Jurkat, Clone E6-1 (cell line): ENCODE data around the gene CUEDC1.
"Not testable (repeated sequence)": the region's sequence is repeated elsewhere in the genome, so short reads cannot be mapped to it uniquely, and the experiment has no call there.

ENCODE experiments used
- DNase-seq: peaks from one replicate; pipeline ENCODE4 v3.0.0-alpha.2; 2011; ENCODE audit warnings: low read depth, low spot score
- H3K4me3 ChIP-seq: 2 replicates; pipeline ENCODE4 v1.5.1; 2011; ENCODE audit warnings: mild to moderate bottlenecking, low read length, control low read depth, moderate library complexity

CUEDC1 gene

DNA sequence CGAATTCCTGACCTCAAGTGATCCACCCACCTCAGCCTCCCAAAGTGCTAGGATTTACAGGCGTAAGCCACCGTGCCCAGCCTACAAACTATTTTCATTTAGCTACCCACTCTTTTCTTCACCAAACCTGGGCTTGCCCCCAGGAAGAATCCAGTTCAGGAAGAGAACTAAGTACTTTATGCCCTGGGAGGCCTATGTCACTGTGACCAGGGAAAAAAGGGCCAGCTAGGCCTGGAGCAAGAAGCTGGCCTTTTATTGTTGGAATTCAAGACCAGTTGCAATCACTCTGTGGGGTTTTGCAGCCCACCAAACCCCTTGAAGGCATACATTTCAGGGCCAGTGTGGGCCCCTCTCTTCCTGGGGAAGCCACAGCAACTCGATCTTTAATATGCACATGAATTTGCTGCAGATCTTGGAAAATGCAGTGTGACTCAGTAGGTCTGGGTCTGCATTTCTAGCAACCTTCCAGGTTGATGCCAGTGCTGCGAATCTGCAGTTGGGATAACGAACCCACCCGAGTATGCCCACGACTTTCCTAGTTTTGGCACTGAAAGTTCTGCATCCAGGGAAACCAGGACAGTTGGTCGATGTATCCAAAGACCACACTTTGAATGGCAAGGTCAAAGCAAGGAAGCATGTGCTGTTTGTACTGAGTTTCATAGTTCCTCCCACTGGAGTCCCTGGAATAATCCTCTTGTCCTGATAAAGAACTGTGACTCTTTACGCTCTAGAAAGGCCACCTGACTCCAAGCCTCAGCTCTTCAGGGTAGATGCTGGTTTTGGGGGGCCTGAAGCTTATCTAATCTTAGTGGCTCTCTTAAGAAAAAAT is 98.2 kb downstream of the CUEDC1 start:
- H3K4me3 ChIP-seq: no peak overlapping the region
- no peak for DNase-seq

DNA sequence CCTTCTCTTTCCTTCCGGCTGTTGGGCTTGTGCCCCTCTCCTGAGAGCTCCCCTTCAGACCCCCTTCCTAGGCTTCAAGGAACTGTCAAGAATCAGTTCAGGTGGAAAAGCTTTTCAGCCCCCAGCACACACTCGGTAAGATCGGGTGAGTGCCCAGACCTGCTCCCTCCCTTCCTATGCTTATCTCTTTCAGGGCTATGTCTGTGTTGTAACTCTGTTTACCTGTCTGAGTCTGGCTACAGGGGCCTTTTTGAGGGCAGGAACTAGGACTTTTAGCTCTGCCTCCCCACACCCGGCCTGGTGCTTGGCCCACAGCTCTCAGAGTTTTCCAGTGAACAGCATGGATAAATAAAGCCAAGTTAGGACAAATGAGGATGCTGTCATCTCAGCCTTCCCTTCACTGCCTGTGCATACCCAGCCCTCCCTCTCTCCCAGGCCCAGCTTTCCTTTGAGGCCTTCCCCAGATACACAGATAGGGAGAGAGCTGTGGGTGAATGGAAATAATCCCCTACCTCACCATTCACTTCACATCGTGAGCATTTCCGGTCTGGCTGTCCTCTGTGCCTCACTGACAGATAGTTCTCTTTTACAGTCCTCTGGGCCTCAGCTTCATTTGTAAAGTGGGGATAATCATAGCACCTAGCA is 99.7 kb downstream of the CUEDC1 start:
- DNase-seq: no peak
- H3K4me3 ChIP-seq: no peak overlapping the region

DNA sequence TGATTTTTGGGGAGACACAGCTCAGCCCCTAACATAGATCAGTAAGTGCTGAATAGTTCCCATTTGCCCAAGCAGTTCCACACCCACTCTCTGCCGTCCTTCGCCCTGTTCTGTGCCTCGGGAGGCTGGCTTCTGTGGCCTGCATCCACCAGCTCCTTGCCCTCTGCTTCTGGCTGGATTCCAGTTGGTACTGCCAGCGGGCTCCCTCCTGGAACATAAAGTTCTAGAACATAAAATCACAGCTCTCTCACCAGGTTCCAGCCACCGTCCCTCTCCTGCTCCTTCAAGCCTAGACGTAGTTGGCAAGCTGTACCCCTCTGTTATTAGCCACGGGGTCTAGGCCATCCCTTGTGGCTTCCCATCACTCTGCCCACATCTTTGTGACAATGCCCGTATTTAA is 101.5 kb downstream of the CUEDC1 start:
- no peak overlapping the region for H3K4me3 ChIP-seq
- DNase-seq: no peak

DNA sequence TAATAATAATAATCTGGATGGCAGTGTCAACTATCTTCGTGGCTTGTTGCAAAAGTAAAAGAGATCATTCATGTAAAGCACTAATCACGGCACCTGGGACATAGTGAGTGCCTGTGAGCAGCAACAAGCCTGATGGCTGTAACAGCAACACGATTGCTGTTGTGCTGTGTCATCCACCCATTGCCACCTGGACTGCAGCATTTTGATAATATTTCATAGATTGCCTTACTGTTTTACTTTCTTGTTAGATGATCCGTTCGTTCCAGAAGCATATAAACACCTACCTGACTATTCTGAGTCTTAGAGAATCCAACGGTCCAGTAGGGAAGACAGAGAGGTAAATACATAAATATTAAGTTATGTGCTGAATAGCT is 102.3 kb downstream of the CUEDC1 start:
- no peak overlapping the region for H3K4me3 ChIP-seq
- no peak for DNase-seq

DNA sequence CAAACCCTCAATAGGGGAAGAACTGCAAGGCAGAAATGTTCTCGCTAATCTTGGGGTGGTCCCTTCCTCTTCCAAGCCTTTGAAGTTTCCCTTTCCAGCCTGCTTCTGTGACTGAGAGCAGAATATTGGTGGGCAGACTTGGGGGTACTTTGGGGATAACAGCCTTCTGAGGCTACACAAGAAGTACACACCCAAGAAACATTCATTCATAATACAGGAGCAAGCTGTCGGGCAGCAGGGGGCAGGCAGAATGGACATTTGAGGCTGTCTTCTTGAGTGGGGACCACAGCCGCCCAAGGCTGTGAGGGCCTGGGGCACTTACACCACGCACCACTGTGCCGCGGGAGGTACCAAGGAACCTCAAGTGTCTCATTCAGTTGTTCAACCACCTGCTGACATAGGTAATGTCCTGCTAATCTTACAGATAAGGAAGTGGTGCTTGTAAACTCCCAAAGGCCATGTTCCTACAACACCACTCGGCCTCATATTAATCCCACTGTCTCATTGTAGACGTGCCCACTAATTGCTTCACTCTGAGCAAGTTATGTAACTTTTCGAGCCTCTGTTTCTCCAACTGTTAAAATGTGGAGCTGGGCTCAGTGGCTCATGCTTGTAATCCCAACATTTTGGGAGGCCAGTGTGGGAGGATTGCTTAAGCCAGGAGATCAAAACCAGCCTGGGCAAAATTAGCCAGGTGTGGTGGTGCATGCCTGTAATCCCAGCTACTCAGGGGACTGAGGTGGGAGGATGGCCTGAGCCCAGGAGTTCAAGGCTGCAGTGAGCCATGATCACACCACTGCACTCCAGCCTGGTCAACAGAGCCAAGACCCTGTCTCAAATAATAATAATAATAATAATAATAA is 102.9 kb downstream of the CUEDC1 start:
- H3K4me3 ChIP-seq: no peak overlapping the region
- DNase-seq: no peak

DNA sequence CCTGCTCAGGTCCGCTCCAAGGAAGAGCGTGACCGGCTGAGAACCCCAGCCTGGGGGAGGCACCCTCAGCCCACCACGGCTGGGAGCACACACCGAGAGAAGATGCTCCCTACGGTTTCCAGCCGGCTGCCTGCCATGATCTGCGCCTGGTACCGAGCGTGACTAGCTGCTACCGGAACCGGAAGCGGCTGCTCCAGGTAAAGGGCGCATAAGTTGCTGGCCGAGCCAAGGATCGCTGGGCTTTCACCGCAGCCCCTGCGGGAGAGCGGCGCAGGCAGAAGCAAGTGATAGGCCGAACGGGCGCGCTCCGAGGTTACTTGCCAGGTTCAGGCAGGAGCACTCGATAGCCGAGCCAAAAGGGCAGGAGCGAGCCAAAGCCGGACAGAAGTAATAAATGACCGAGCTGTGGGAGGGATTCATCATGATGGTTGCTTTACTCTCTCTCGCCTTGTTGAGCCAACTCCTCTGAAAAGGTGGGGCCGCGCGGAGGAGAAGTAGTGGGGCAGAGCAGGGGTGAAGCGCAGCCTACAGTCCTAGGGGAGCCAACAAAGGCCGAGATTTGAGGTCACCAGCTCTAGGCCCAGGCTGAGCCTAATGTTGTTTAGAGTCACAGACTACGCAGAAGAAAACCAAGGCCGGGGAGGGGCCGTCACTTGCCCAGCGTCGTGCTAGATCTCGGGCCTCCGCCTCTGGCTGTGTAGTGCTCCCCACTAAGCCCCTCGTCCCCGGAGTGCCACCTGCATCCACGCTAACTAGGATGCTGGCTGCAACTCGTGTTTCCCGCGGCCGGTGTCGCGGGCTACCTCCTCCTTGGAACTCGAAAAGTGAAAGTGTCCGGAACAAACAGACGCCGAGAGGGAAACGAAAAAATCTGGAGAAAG is 105.1 kb downstream of the CUEDC1 start, which contains the start of gene MRPS23:
TSS of gene MRPS23 (minus strand) at position 171 of the 881 bp plus-strand sequence. CDS start at position 137, 34 bp downstream.
- peak; percentile 98 for DNase-seq
- peak within 1 kb of the TSS; percentile 100 for H3K4me3 ChIP-seq

DNA sequence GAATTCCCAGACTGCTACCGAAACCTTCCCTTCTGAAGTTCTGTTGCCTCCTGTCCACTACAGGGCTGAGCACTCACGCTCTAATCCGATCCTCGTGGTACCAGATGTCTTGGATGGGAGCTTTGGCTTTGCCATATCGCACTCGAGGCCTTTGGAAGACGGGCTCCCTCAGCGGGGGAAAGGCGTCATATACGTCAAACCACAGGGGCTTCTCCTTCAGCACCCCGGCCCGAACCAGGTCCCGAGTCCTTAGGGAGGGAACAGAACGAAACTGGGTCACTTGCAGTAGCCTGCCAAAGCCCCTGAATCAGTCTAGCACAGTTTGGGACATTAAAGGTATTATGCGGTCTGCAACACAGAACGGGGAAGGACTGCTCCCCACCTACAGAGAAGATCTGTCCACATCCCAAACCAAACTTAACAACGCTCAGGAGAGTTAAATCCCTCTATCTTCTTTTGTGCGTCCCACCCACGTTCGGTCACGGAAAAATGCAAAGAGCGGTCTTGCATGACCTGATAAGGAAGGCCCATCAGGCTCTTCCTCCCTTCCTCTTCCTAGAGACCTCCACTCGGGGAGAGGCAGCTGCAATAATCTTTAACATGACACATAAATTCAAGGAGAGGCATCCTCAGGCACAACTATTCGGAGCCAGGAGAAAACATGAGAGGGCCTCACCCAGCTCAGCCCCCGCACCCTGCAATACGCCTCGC is 105.9 kb downstream of the CUEDC1 start:
- peak overlapping the region; percentile 100 for H3K4me3 ChIP-seq
- DNase-seq: no peak

DNA sequence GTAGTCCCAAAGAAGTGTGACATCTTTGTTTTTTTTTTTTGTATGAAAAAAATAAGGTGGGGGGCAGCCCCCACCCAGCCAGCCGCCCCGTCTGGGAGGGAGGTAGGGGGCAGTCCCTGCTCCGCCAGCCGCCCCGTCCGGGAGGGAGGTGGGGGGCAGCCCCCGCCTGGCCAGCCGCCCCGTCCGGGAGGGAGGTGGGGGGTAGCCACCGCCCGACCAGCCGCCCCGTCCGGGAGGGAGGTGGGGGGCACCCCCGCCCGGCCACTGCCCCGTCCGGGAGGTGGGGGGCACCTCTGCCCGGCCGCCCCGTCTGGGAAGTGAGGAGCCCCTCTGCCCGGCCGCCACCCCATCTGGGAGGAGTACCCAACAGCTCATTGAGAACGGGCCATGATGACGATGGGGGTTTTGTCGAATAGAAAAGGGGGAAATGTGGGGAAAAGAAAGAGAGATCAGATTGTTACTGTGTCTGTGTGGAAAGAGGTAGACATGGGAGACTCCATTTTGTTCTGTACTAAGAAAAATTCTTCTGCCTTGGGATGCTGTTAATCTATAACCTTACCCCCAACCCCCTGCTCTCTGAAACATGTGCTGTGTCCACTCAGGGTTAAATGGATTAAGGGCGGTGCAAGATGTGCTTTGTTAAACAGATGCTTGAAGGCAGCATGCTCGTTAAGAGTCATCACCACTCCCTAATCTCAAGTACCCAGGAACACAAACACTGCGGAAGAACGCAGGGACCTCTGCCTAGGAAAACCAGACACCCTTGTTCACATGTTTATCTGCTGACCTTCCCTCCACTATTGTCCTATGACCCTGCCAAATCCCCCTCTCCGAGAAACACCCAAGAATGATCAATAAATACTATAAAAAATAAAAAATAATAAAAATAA is 108.9 kb downstream of the CUEDC1 start:
- not testable (repeated sequence) for DNase-seq, H3K4me3 ChIP-seq

DNA sequence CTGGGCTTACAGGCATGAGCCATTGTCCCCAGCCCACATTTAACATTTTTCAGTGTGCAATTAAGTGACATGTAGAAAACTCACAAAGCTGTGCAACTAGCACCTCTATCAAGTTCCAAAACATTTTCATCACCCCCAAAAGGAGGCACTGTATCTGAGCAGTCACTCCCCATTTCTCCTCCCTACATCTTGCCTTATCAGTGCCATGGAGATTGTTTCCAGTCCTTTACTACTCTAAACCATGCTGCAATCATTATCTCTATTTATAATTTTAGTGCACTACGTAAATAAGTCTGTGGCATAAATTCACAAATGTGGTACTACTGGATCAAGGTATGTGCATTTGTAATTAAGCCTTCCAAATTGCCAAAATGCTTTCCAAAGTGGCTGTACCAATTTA is 112.9 kb downstream of the CUEDC1 start:
- DNase-seq: no peak
- no peak overlapping the region for H3K4me3 ChIP-seq

DNA sequence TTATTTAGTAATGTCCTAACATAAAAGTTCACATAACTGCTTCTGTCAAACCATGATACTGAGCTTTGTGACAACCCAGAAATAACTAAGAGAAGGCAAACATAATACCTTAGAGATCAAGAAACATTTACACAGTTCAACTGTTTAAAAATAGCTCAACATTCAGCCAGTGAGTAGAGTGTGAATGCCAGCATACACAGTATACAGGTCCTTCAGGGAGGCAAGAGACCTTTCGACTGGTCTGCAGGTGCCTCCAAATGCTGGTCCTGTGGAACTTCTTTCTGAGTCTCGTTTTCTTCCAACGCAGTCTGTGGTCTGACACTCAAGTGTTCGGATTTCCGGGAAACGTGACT is 115.7 kb downstream of the CUEDC1 start:
- no peak overlapping the region for H3K4me3 ChIP-seq

DNA sequence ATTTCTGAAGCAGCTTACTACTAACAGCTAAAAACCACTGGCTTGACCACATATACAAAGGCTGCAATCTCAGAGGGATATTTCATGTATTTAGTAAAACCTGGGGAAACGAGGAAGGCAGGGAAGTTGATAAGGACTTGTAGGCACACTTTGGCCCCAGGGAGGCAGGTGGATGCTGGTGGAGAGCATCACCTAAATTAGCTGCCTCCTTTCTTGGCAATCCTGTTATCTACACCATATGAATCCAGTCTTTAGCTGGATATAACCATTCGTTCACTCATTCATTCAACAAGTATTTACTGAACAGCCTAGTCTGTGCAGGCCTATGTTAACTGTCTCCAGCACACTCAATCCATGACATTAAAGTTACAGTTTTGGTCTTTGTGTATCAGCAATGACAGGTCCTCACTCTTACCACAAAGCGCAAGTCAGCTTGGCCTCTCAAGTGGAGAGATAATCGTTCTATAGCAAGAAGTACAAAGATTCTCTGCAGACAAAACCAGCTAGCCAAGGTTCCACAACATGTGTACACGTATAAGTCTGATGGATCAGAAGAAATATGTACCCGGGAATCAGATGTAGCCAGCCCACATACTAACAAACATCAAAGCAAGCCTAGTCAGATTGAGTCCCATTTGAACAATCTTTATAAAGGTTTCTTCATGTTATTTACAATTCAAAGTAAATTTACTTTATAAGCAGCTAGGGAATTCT is 116.2 kb downstream of the CUEDC1 start:
- DNase-seq: no peak
- no peak overlapping the region for H3K4me3 ChIP-seq

More for the DNA sequence above, 115.7 kb downstream of the CUEDC1 start:
- no peak for DNase-seq

DNA sequence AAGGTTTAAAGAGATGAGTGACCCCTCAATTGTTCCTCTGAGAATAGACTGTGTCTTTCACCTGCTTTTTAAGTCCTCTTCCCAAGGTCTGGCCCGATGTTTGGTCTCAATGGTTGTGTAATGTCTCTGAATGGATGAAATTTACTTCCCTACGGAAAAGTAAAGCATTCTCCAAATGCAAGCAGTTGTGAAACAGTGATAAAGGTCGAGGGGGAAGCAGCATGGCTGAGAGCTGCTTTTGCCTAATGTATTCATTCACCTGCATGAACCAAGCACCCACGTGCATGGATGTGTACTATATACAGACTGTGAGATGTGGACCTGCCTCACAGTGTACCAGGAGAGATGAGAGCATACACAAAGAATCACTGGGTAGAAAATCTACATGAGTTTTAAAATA is 116.8 kb downstream of the CUEDC1 start:
- no peak for DNase-seq
- no peak overlapping the region for H3K4me3 ChIP-seq

DNA sequence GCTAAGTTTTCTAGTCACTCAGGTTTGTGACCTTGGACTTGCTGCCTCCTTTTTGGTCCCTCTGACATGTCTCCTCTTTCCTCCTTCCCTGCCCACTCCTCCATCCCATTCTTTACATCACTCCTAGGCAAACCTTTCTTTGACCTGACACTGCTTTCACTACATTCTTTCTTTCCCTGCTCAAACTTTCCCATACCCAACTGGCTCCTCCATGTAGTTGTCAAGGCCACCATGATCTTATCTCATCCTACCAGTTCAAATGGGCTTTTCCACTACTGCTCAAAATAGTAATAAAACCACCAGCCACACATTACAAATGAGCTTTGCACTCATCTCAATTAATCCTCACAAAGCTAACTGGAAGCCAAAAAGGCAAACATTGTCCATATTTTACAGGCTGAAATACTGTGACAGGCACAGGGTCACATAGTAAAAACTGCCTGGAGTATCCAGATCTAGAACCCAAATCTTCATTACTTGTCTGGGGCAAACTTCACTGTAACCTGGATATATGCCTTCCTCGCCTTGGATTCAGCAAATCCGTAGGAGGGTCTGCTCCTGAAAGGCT is 119.8 kb downstream of the CUEDC1 start:
- no peak overlapping the region for H3K4me3 ChIP-seq
- no peak for DNase-seq

DNA sequence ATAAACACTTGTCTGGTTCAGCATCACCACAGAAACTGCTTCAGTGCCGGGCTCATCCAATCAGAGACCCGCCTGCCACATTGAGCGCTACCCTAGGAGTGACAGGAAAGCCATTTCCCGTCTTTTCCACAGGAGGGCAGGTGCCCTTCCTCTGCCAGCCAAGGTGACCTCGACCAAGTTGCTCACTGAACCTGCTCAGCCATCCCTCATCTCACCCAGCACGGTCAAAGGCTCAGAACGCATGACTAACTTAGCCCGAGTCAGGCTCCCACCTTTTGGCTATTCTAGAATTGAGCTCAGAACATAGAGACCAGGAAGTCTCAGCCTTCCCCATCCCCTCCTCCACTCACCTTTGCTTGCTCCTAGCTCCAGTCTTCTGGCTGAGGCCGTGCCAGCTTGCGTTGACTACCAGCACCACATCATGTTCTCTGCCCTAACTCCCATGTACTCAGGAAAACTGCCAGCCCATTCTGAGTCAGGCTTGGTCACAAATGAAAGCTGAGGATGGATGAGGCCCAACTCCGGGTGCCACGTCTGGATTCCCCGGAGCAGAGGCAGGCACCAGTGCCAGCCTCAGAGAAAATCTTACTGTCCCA is 121.0 kb downstream of the CUEDC1 start:
- DNase-seq: peak; percentile 35

DNA sequence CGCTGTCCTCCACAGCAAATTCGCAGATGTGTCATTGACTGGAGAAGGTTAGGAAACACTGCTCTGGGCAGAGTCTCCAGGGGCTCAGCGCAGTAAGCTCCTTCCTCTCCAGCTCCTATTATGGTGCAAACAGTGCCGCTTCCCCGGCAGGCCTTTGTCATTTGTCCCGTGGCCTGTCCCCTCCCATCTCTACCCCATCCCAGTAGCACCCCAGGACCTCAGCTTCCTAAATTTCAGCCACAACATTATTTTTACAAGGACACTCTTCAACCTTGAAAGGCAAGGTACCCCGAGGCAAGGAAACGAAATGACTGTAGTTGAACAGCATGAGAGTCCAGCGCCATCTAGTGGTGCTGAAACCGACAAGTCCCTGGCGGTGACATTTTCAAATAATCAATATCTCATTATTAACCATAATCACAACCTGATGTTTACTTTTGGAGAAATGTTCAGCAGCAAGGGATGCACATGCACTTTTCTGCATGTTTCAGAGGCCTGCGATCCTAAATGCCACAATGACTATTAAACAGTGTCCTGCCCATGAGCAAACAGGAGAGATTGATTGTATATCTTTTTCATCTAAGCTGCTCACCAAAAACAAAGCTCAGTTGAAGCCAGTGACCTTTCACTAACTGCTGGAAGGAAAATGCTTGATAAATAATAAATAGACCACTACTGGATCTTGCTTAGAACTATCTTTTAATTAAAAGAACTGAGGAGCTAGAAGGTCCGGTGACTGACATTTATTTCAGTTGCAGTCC is 121.9 kb downstream of the CUEDC1 start:
- no peak overlapping the region for H3K4me3 ChIP-seq
- DNase-seq: peak; percentile 60

More for the DNA sequence above, 121.0 kb downstream of the CUEDC1 start:
- no peak overlapping the region for H3K4me3 ChIP-seq
